Gastroesophageal sphincter (tissue), 3 donors: ENCODE measurements around the gene ZMYM3.

Experiments
- POLR2A ChIP-seq, 2 donors: fragments of 450-650 bp; IDR thresholded peaks; one replicate each; pipeline ENCODE4 v1.6.1; 2017; ENCODE audit warnings: antibody characterized with exemption in 2 of 2, mild to moderate bottlenecking in 2 of 2, moderate library complexity in 1 of 2
- TF ChIP-seq, protein P1 (sequence below), 4 experiments: fragments of 200-600 bp in 2 of 4; fragments of 450-650 bp in 2 of 4; sonication (generic) in 1 of 4; IDR thresholded peaks; one replicate each; pipeline ENCODE4 v1.5.1; 2017 to 2019; ENCODE audit warnings: antibody characterized with exemption in 4 of 4, mild to moderate bottlenecking in 2 of 4, moderate library complexity in 2 of 4

DNA sequence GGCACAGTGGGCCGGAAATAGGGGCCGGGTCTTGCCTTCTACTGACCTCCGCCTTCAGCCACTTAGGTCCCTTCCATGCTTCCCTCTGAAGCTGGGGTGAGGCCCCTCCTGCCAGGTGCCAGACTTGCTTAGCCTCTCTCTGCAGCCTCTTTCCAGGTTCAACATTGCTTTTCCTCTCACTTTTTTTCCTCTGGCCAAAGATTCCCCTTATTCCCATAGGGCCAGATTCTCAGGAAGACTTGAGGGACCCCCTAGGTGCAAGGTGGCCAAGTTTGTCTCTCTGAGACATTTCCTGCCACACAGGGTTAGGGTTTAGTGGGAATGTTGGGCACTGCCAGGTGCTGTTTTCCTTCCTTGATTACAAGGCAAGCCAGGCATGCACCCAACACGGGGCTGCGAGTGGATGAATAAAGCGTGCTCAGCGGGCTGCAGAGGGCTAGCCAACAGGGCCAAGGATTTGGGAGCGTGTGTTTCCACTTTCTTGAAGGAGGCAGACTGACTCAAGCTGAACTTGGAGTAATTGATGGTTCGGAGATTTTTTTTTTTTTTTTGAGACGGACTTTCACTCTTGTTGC lies 38.5 kb downstream of the ZMYM3 start:
- TF ChIP-seq, protein P1, sequence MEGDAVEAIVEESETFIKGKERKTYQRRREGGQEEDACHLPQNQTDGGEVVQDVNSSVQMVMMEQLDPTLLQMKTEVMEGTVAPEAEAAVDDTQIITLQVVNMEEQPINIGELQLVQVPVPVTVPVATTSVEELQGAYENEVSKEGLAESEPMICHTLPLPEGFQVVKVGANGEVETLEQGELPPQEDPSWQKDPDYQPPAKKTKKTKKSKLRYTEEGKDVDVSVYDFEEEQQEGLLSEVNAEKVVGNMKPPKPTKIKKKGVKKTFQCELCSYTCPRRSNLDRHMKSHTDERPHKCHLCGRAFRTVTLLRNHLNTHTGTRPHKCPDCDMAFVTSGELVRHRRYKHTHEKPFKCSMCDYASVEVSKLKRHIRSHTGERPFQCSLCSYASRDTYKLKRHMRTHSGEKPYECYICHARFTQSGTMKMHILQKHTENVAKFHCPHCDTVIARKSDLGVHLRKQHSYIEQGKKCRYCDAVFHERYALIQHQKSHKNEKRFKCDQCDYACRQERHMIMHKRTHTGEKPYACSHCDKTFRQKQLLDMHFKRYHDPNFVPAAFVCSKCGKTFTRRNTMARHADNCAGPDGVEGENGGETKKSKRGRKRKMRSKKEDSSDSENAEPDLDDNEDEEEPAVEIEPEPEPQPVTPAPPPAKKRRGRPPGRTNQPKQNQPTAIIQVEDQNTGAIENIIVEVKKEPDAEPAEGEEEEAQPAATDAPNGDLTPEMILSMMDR (IDR thresholded peaks at IDR 0.05): no peak
- no peak for TF ChIP-seq POLR2A (IDR thresholded peaks at IDR 0.05)
